CD14-positive monocyte (primary cell): ENCODE data around the gene NUAK1. TPM values are rescaled to one million over a fixed set of nuclear protein-coding genes. Genes with fewer than 3 reads are reported as not detected.

Experiments used
- DNase-seq, 3 donors: peaks; one replicate each; pipeline ENCODE4 v3.0.0-alpha.2; 2011 to 2022
- H2AFZ ChIP-seq: 2 replicates; pipeline ENCODE4 v1.6.0; 2012; ENCODE audit warnings: mild to moderate bottlenecking, low read depth, low read length, inconsistent platforms; ENCODE audit not compliant: insufficient read depth, poor library complexity, severe bottlenecking
- H3K27ac ChIP-seq, 2 donors: 1 replicate in 1 of 2; 2 replicates in 1 of 2; pipeline ENCODE4 v1.5.1; 2012 to 2013; ENCODE audit warnings: low read length in 2 of 2, control low read depth in 1 of 2, inconsistent platforms in 1 of 2, low read depth in 1 of 2, mild to moderate bottlenecking in 1 of 2
- H3K27me3 ChIP-seq, 2 donors: one replicate each; pipeline versions ENCODE4 v1.6.0 to v1.6.1; 2011 to 2013; ENCODE audit warnings: low read length in 2 of 2; ENCODE audit not compliant: control insufficient read depth in 2 of 2, insufficient read depth in 2 of 2
- H3K36me3 ChIP-seq, 2 donors: replicated peaks in 1 of 2; 1 replicate in 1 of 2; 2 replicates in 1 of 2; pipeline versions ENCODE4 v1.5.1 to v1.6.1; 2012 to 2013; ENCODE audit warnings: low read length in 2 of 2, control low read depth in 1 of 2, inconsistent platforms in 1 of 2, mild to moderate bottlenecking in 1 of 2; ENCODE audit not compliant: insufficient read depth in 2 of 2, control insufficient read depth in 1 of 2
- H3K4me1 ChIP-seq, 2 donors: 1 replicate in 1 of 2; 2 replicates in 1 of 2; pipeline versions ENCODE4 v1.5.1 to v1.6.1; 2012 to 2013; ENCODE audit warnings: low read length in 2 of 2, control low read depth in 1 of 2, inconsistent platforms in 1 of 2, mild to moderate bottlenecking in 1 of 2, moderate library complexity in 1 of 2; ENCODE audit not compliant: insufficient read depth in 2 of 2, control insufficient read depth in 1 of 2
- H3K4me2 ChIP-seq: replicated peaks from 2 replicates; pipeline ENCODE3; 2012; ENCODE audit warnings: low read length, moderate library complexity, mild to moderate bottlenecking; ENCODE audit not compliant: poor library complexity, severe bottlenecking; ENCODE audit errors: extremely low read depth
- H3K4me3 ChIP-seq, 3 experiments: fragments of 200-600 bp in 1 of 3; sonication (generic) in 1 of 3; replicated peaks in 1 of 3; 1 replicate in 2 of 3; 2 replicates in 1 of 3; pipeline ENCODE4 v1.5.1; 2011 to 2013; ENCODE audit warnings: low read length in 3 of 3, mild to moderate bottlenecking in 3 of 3, control low read depth in 2 of 3, low read depth in 2 of 3, inconsistent platforms in 1 of 3, moderate library complexity in 1 of 3
- H3K79me2 ChIP-seq: 2 replicates; pipeline ENCODE4 v1.6.0; 2012; ENCODE audit warnings: mild to moderate bottlenecking, control low read depth, inconsistent platforms, low read length, moderate library complexity; ENCODE audit not compliant: insufficient read depth
- H3K9ac ChIP-seq: 2 replicates; pipeline ENCODE4 v1.6.0; 2017; ENCODE audit warnings: low read length, mild to moderate bottlenecking; ENCODE audit not compliant: insufficient read depth, poor library complexity, severe bottlenecking
- H3K9me3 ChIP-seq, 2 donors: replicated peaks in 1 of 2; 1 replicate in 1 of 2; 2 replicates in 1 of 2; pipeline versions ENCODE4 v1.5.1 to v1.6.1; 2012 to 2013; ENCODE audit warnings: low read length in 2 of 2, control low read depth in 1 of 2; ENCODE audit not compliant: control insufficient read depth in 1 of 2, insufficient read depth in 1 of 2
- H4K20me1 ChIP-seq: 2 replicates; pipeline ENCODE4 v1.6.0; 2012; ENCODE audit warnings: mild to moderate bottlenecking, low read length, control low read depth, moderate library complexity; ENCODE audit not compliant: insufficient read depth
- H3K27ac Mint-ChIP-seq, 7 donors: one replicate each; pipeline ENCODE4 v1.8.0; 2020; ENCODE audit warnings: mild to moderate bottlenecking in 7 of 7, mixed read lengths in 7 of 7, moderate library complexity in 6 of 7, inconsistent platforms in 2 of 7
- H3K27me3 Mint-ChIP-seq, 3 donors: one replicate each; pipeline ENCODE4 v1.8.0; 2021 to 2022; ENCODE audit warnings: low read depth in 3 of 3, mild to moderate bottlenecking in 3 of 3, mixed read lengths in 3 of 3, moderate library complexity in 3 of 3, inconsistent platforms in 1 of 3
- H3K36me3 Mint-ChIP-seq, 2 donors: one replicate each; pipeline ENCODE4 v1.8.0; 2020; ENCODE audit warnings: mixed read lengths in 2 of 2, inconsistent platforms in 1 of 2, mild to moderate bottlenecking in 1 of 2
- H3K4me1 Mint-ChIP-seq: one replicate; pipeline ENCODE4 v1.8.0; 2020; ENCODE audit warnings: mild to moderate bottlenecking, mixed read lengths
- H3K4me3 Mint-ChIP-seq, 2 donors: one replicate each; pipeline ENCODE4 v1.8.0; 2020; ENCODE audit warnings: mild to moderate bottlenecking in 2 of 2, mixed read lengths in 2 of 2, moderate library complexity in 1 of 2
- H3K9me3 Mint-ChIP-seq, 7 donors: one replicate each; pipeline ENCODE4 v1.8.0; 2020 to 2022; ENCODE audit warnings: mixed read lengths in 7 of 7, mild to moderate bottlenecking in 6 of 7, moderate library complexity in 6 of 7, inconsistent platforms in 2 of 7
- CTCF ChIP-seq: fragments of 200-600 bp; IDR thresholded peaks from one replicate; pipeline ENCODE4 v1.8.0; 2022; ENCODE audit warnings: antibody characterized with exemption, mild to moderate bottlenecking
- WGBS: methylation state at CpG from one replicate; pipeline ENCODE4 v1.1.5; 2013; ENCODE audit warnings: missing lambda C conversion rate; ENCODE audit not compliant: insufficient coverage; 5-methylcytosine and 5-hydroxymethylcytosine counted together
- intact Hi-C, 2 donors: fragments of 100-400 bp; cut with micrococcal nuclease; formaldehyde crosslinking; loops; one replicate each; pipeline versions ENCODE4 v1.15.0 to v1.15.1; 2023
- polyA plus RNA-seq, 3 donors: library from polyadenylated mRNA; depleted of rRNA in 1 of 3; unstranded in 2 of 3; stranded (reverse) in 1 of 3; fragments of 300-500 nt in 2 of 3; fragments of >200 nt in 1 of 3; fragmentation: Illumina TruSeq in 2 of 3; gene quantifications; 1 replicate in 2 of 3; 2 replicates in 1 of 3; pipeline ENCODE4 v1.2.3, GENCODE V29; 2012 to 2021

Gene NUAK1
- polyA plus RNA-seq, 3 donors, result not detected

GRCh38 chr12:106066051-106066705 is 72.6 kb downstream of the NUAK1 start:
- no peak overlapping the region for H3K9ac ChIP-seq
- no peaks in the 10 kb centered on the region for H4K20me1 ChIP-seq
- H3K4me1 Mint-ChIP-seq, result no peaks in the 10 kb centered on the region
- no peak overlapping the region for H3K4me3 Mint-ChIP-seq
- WGBS, result 60% methylated on average over 6 of the region's 6 CpGs
- no peak overlapping the region for H3K4me3 ChIP-seq
- H3K27ac ChIP-seq, result no peak overlapping the region
- no peak overlapping the region for H2AFZ ChIP-seq
- peaks cover 0 to 15% (median 8%) of the 10 kb centered on the region in 7 donors for H3K9me3 Mint-ChIP-seq
- intact Hi-C loops, result no loop called here
- no peaks in the 10 kb centered on the region for H3K4me1 ChIP-seq
- H3K27me3 ChIP-seq, result no peaks in the 10 kb centered on the region
- no peaks in the 10 kb centered on the region for H3K79me2 ChIP-seq
- H3K27me3 Mint-ChIP-seq, result peaks cover 4 to 11% (median 6%) of the 10 kb centered on the region in 3 donors
- no peak overlapping the region for H3K4me2 ChIP-seq
- H3K36me3 Mint-ChIP-seq, result no peaks in the 10 kb centered on the region
- no peak for TF ChIP-seq CTCF
- DNase-seq, result no peak
- H3K27ac Mint-ChIP-seq, result no peak overlapping the region
- no peaks in the 10 kb centered on the region for H3K36me3 ChIP-seq
- H3K9me3 ChIP-seq, result peaks cover 0 to 12% of the 10 kb centered on the region in 2 donors

- Histone ChIP-seq H3K4me2 (no peak overlapping the region), H3K27ac (no peak overlapping the region), H3K4me1 (no peaks in the 10 kb centered on the region), H3K9ac (no peak overlapping the region), H3K4me3 (no peak overlapping the region), H3K36me3 (no peaks in the 10 kb centered on the region), H3K79me2 (no peaks in the 10 kb centered on the region), H3K27me3 (no peaks in the 10 kb centered on the region), H3K9me3 (peaks cover 0 to 12% of the 10 kb centered on the region in 2 donors), H4K20me1 (no peaks in the 10 kb centered on the region), H2AFZ (no peak overlapping the region)
- Mint-ChIP-seq H3K9me3 (peaks cover 0 to 15% (median 8%) of the 10 kb centered on the region in 7 donors), H3K4me3 (no peak overlapping the region), H3K4me1 (no peaks in the 10 kb centered on the region), H3K27ac (no peak overlapping the region), H3K36me3 (no peaks in the 10 kb centered on the region), H3K27me3 (peaks cover 4 to 7% (median 5%) of the 10 kb centered on the region in 3 donors)
- no peak for TF ChIP-seq CTCF
- DNase-seq, result no peak
- intact Hi-C loops, result no loop called here
- no CpG with 5 or more reads among the region's 1 CpG for WGBS
Observed at GRCh38 chr12:106065506-106065905, 73.2 kb downstream of the NUAK1 start.
